Uterus (tissue), 2 donors: ENCODE measurements around the gene CRNKL1.

Experiments used
- CTCF ChIP-seq, 4 experiments: fragments of 200-600 bp in 2 of 4; fragments of 450-650 bp in 2 of 4; sonication (generic) in 2 of 4; IDR thresholded peaks; one replicate each; pipeline ENCODE4 v1.5.1; 2016 to 2019; ENCODE audit warnings: antibody characterized with exemption in 4 of 4, mild to moderate bottlenecking in 2 of 4, moderate library complexity in 1 of 4
- POLR2A ChIP-seq, 2 donors: fragments of 450-650 bp; IDR thresholded peaks; one replicate each; pipeline ENCODE4 v1.6.1; 2016; ENCODE audit warnings: antibody characterized with exemption in 2 of 2, mild to moderate bottlenecking in 1 of 2, moderate library complexity in 1 of 2

GRCh38 chr20:20024942-20025341 lies 27.3 kb downstream of the CRNKL1 start:
- TF ChIP-seq POLR2A (IDR thresholded peaks at IDR 0.05) (no peak), CTCF (IDR thresholded peaks at IDR 0.05) (no peak)
